T-helper 1 cell (primary cell): Measurements from ENCODE around the gene C19orf18.

Experiments used
- DNase-seq, 5 donors: peaks; one replicate each; pipeline ENCODE4 v3.0.0-alpha.2; 2012 to 2020

The C19orf18 gene

GRCh38 chr19:57947419-57948134, 26.8 kb downstream of the C19orf18 start, which contains the start of gene ZNF256:
Gene ZNF256, minus strand, starts transcription at chr19:57947706. Its CDS starts 232 bp downstream, at chr19:57947474.
- peak; percentile 66 to 89 (median 78) for DNase-seq

GRCh38 chr19:57947088-57947418, 27.3 kb downstream of the C19orf18 start:
- DNase-seq = no peak

GRCh38 chr19:57946316-57946715, 28.0 kb downstream of the C19orf18 start:
- no peak for DNase-seq

GRCh38 chr19:57941593-57941992, 32.7 kb downstream of the C19orf18 start:
- no peak for DNase-seq

- no peak for DNase-seq
Observed at GRCh38 chr19:57935731-57936130, 38.6 kb downstream of the C19orf18 start.

- peak in 4 of 5 donors; percentile 17 to 35 (median 30) for DNase-seq
Observed at GRCh38 chr19:57934820-57935665, 39.3 kb downstream of the C19orf18 start, which contains the start of gene ZNF418. Gene ZNF418, minus strand, starts transcription at chr19:57935402. Its CDS starts 1,580 bp downstream, at chr19:57933822.

GRCh38 chr19:57927587-57927986, 46.7 kb downstream of the C19orf18 start:
- no peak for DNase-seq

- peak; percentile 71 to 91 (median 83) for DNase-seq
Observed at GRCh38 chr19:57916168-57916995, 58.0 kb downstream of the C19orf18 start, which contains the start of gene ZNF417. Gene ZNF417, minus strand, starts transcription at chr19:57916592. Its CDS starts 181 bp downstream, at chr19:57916411.

GRCh38 chr19:57914531-57914930, 59.8 kb downstream of the C19orf18 start:
- no peak for DNase-seq
